H1 (cell line): ENCODE results near the gene MFNG. TPM values are rescaled to one million over a fixed set of nuclear protein-coding genes. Genes with fewer than 3 reads are reported as not detected.

Source experiments
- CTCF ChIA-PET: fragments of 300-600 bp; sonication (Branson Sonifier 250); formaldehyde crosslinking; loops from one replicate; lab custom pipeline; 2021; ENCODE audit not compliant: partially characterized antibody; lab: Charles Lee
- POLR2A ChIA-PET: fragments of 300-600 bp; sonication (Branson Sonifier 250); formaldehyde crosslinking; loops from one replicate; lab custom pipeline; 2021; ENCODE audit warnings: inconsistent platforms; ENCODE audit not compliant: partially characterized antibody; lab: Charles Lee
- DNase-seq, 2 experiments: peaks; one replicate each; pipeline versions ENCODE4 v3.0.0 to v3.0.0-alpha.2; 2010 to 2022; ENCODE audit warnings: low spot score in 2 of 2, low read depth in 1 of 2, mixed read lengths in 1 of 2
- FAIRE-seq: peaks from 2 replicates; lab custom pipeline; 2011; peaks lifted over from hg19 to GRCh38; lab: Jason Lieb, UNC
- H2AFZ ChIP-seq: 2 replicates; pipeline ENCODE4 v1.8.1; 2012; ENCODE audit warnings: low read length, inconsistent platforms
- H2AK5ac ChIP-seq: 2 replicates; pipeline ENCODE4 v1.6.1; 2013; ENCODE audit warnings: low read depth, low read length
- H2BK120ac ChIP-seq: replicated peaks from 2 replicates; pipeline ENCODE3; 2013; ENCODE audit warnings: low read depth, low read length, inconsistent platforms
- H2BK12ac ChIP-seq: 2 replicates; pipeline ENCODE4 v1.6.1; 2013; ENCODE audit warnings: low read depth, low read length
- H2BK15ac ChIP-seq: 2 replicates; pipeline ENCODE4 v1.6.1; 2013; ENCODE audit warnings: low read length
- H2BK20ac ChIP-seq: 2 replicates; pipeline ENCODE4 v1.6.1; 2013; ENCODE audit warnings: low read length
- H2BK5ac ChIP-seq: 2 replicates; pipeline ENCODE4 v1.6.1; 2013; ENCODE audit warnings: low read depth, low read length
- H3K14ac ChIP-seq: 2 replicates; pipeline ENCODE4 v1.6.1; 2013; ENCODE audit warnings: inconsistent platforms; ENCODE audit not compliant: insufficient read length
- H3K18ac ChIP-seq: 2 replicates; pipeline ENCODE4 v1.6.1; 2013; ENCODE audit warnings: low read length; ENCODE audit errors: extremely low read depth
- H3K23ac ChIP-seq: 2 replicates; pipeline ENCODE4 v1.6.1; 2013; ENCODE audit warnings: inconsistent platforms; ENCODE audit not compliant: insufficient read length
- H3K23me2 ChIP-seq: 2 replicates; pipeline ENCODE4 v1.6.1; 2013; ENCODE audit warnings: low read depth, low read length
- H3K27ac ChIP-seq: 2 replicates; pipeline ENCODE4 v1.6.1; 2011; ENCODE audit warnings: low read depth, low read length, inconsistent platforms
- H3K27me3 ChIP-seq, 4 experiments: replicated peaks in 1 of 4; 1 replicate in 1 of 4; 2 replicates in 3 of 4; pipeline versions ENCODE4 v1.6.1 to v1.8.1; 2011 to 2013; ENCODE audit warnings: low read length in 3 of 4, mild to moderate bottlenecking in 3 of 4, inconsistent platforms in 2 of 4, mixed read lengths in 2 of 4, moderate library complexity in 1 of 4; ENCODE audit not compliant: control insufficient read depth in 3 of 4, insufficient read depth in 3 of 4; ENCODE audit errors: extremely low read depth in 1 of 4
- H3K36me3 ChIP-seq, 4 experiments: 2 replicates each; pipeline versions ENCODE4 v1.6.1 to v1.8.1; 2011 to 2013; ENCODE audit warnings: mild to moderate bottlenecking in 4 of 4, low read length in 3 of 4, moderate library complexity in 2 of 4, control low read depth in 1 of 4, inconsistent platforms in 1 of 4; ENCODE audit not compliant: insufficient read depth in 4 of 4, control insufficient read depth in 2 of 4
- H3K4ac ChIP-seq: replicated peaks from 2 replicates; pipeline ENCODE3; 2013; ENCODE audit warnings: low read length, low read depth, mixed read lengths, inconsistent platforms; ENCODE audit not compliant: insufficient read length
- H3K4me1 ChIP-seq, 4 experiments: replicated peaks in 1 of 4; 1 replicate in 1 of 4; 2 replicates in 3 of 4; pipeline versions ENCODE4 v1.6.1 to v1.8.1; 2011 to 2013; ENCODE audit warnings: low read length in 3 of 4, inconsistent platforms in 2 of 4, mixed read lengths in 1 of 4; ENCODE audit not compliant: insufficient read depth in 4 of 4, control insufficient read depth in 3 of 4
- H3K4me2 ChIP-seq, 2 experiments: 2 replicates each; pipeline versions ENCODE4 v1.6.1 to v1.8.1; 2011 to 2013; ENCODE audit warnings: low read depth in 2 of 2, low read length in 2 of 2, control low read depth in 1 of 2, inconsistent platforms in 1 of 2, mild to moderate bottlenecking in 1 of 2; ENCODE audit not compliant: insufficient read depth in 1 of 2
- H3K4me3 ChIP-seq, 4 experiments: fragments of 200-600, 300-600 bp in 1 of 4; sonication (generic), shearing (Covaris generic), sonication (Bioruptor Twin) in 1 of 4; 2 replicates each; pipeline versions ENCODE4 v1.5.1 to v1.8.1; 2011 to 2016; ENCODE audit warnings: low read length in 4 of 4, low read depth in 3 of 4, control low read depth in 2 of 4, inconsistent platforms in 2 of 4, mild to moderate bottlenecking in 2 of 4, mixed read lengths in 1 of 4, moderate library complexity in 1 of 4; ENCODE audit not compliant: insufficient read depth in 2 of 4; ENCODE audit errors: extremely low read depth in 1 of 4
- H3K56ac ChIP-seq: replicated peaks from 2 replicates; pipeline ENCODE3; 2013; ENCODE audit warnings: low read depth, mild to moderate bottlenecking, mixed read lengths, low read length, inconsistent platforms; ENCODE audit not compliant: insufficient read length
- H3K79me1 ChIP-seq: 2 replicates; pipeline ENCODE4 v1.6.1; 2013; ENCODE audit warnings: low read depth, low read length, control low read depth
- H3K79me2 ChIP-seq, 2 experiments: 2 replicates each; pipeline versions ENCODE4 v1.6.1 to v1.8.1; 2012 to 2013; ENCODE audit warnings: low read length in 2 of 2, mild to moderate bottlenecking in 2 of 2, inconsistent platforms in 1 of 2; ENCODE audit not compliant: insufficient read depth in 2 of 2, control insufficient read depth in 1 of 2
- H3K9ac ChIP-seq, 4 experiments: replicated peaks in 1 of 4; 1 replicate in 1 of 4; 2 replicates in 3 of 4; pipeline versions ENCODE4 v1.6.1 to v1.8.1; 2011 to 2013; ENCODE audit warnings: low read depth in 3 of 4, low read length in 3 of 4, control low read depth in 2 of 4, mild to moderate bottlenecking in 2 of 4, moderate library complexity in 2 of 4, inconsistent platforms in 1 of 4; ENCODE audit errors: extremely low read depth in 1 of 4
- H3K9me3 ChIP-seq, 2 experiments: 2 replicates each; pipeline versions ENCODE4 v1.6.1 to v1.8.1; 2012 to 2013; ENCODE audit warnings: mild to moderate bottlenecking in 2 of 2, moderate library complexity in 2 of 2, control low read depth in 1 of 2, inconsistent platforms in 1 of 2, low read depth in 1 of 2, low read length in 1 of 2, mixed read lengths in 1 of 2; ENCODE audit not compliant: insufficient read depth in 2 of 2
- H4K20me1 ChIP-seq, 2 experiments: replicated peaks in 1 of 2; 2 replicates each; pipeline versions ENCODE3 to v1.8.1; 2011 to 2013; ENCODE audit warnings: inconsistent platforms in 2 of 2, low read length in 2 of 2, mild to moderate bottlenecking in 1 of 2; ENCODE audit not compliant: insufficient read depth in 2 of 2, control insufficient read depth in 1 of 2
- H4K5ac ChIP-seq: 2 replicates; pipeline ENCODE4 v1.6.1; 2013; ENCODE audit warnings: low read length, low read depth, mixed read lengths, inconsistent platforms; ENCODE audit not compliant: insufficient read length
- H4K8ac ChIP-seq: 2 replicates; pipeline ENCODE4 v1.8.0; 2013; ENCODE audit warnings: mild to moderate bottlenecking, moderate library complexity, low read length, inconsistent platforms; ENCODE audit not compliant: insufficient read depth; ENCODE audit errors: extremely low read depth
- H4K91ac ChIP-seq: replicated peaks from 2 replicates; pipeline ENCODE3; 2013; ENCODE audit warnings: low read length, mixed read lengths, inconsistent platforms; ENCODE audit not compliant: insufficient read length
- ATF3 ChIP-seq: IDR thresholded peaks from 2 replicates; pipeline ENCODE4 v1.6.1; 2011; ENCODE audit warnings: low read depth, mild to moderate bottlenecking, low read length; ENCODE audit not compliant: insufficient read depth
- BACH1 ChIP-seq: IDR thresholded peaks from 2 replicates; pipeline ENCODE4 v1.6.1; 2012; ENCODE audit warnings: low read length, improper control_type of control experiment
- CTBP2 ChIP-seq: IDR thresholded peaks from 2 replicates; pipeline ENCODE4 v1.7.0; 2011; ENCODE audit warnings: borderline replicate concordance, mild to moderate bottlenecking, moderate library complexity, mixed read lengths, low read length; ENCODE audit not compliant: insufficient read depth, insufficient read length
- GTF2F1 ChIP-seq: IDR thresholded peaks from 2 replicates; pipeline ENCODE4 v1.6.1; 2012; ENCODE audit warnings: low read depth, low read length, improper control_type of control experiment, borderline replicate concordance
- HDAC2 ChIP-seq, 2 experiments: fragments of 300-600 bp in 1 of 2; sonication (generic) in 1 of 2; IDR thresholded peaks; 2 replicates each; pipeline ENCODE4 v1.6.1; 2011 to 2012; ENCODE audit warnings: low read depth in 2 of 2, low read length in 2 of 2, mild to moderate bottlenecking in 2 of 2, moderate library complexity in 2 of 2, borderline replicate concordance in 1 of 2, inconsistent platforms in 1 of 2
- HDAC6 ChIP-seq: IDR thresholded peaks from one replicate; pipeline ENCODE4 v1.7.1; 2012; ENCODE audit warnings: low read depth, mild to moderate bottlenecking, inconsistent platforms, low read length, moderate library complexity
- KDM1A ChIP-seq: fragments of 200-600, 300-600 bp; sonication (generic); IDR thresholded peaks from 2 replicates; pipeline ENCODE4 v1.7.1; 2016; ENCODE audit warnings: mild to moderate bottlenecking, low read length, borderline replicate concordance
- KDM5A ChIP-seq: fragments of 200-600 bp; IDR thresholded peaks from 2 replicates; pipeline ENCODE4 v1.7.1; 2012; ENCODE audit warnings: mild to moderate bottlenecking, low read length, inconsistent platforms, mixed read lengths
- MAFK ChIP-seq: IDR thresholded peaks from 2 replicates; pipeline ENCODE4 v1.6.1; 2012; ENCODE audit warnings: low read depth, mild to moderate bottlenecking, improper control_type of control experiment, low read length
- WGBS, 2 experiments: shearing (Covaris generic) in 1 of 2; methylation state at CpG; one replicate each; pipeline versions ENCODE4 v1.1.6 to v1.1.7; 2013 to 2015; ENCODE audit warnings: low lambda C conversion rate in 2 of 2, mixed read lengths in 2 of 2, inconsistent platforms in 1 of 2, low coverage in 1 of 2, missing lambda C conversion rate in 1 of 2; ENCODE audit not compliant: insufficient replicate concordance in 2 of 2, insufficient coverage in 1 of 2, insufficient read length in 1 of 2; ENCODE audit errors: extremely low coverage in 1 of 2, missing lambda C conversion rate in 1 of 2; 5-methylcytosine and 5-hydroxymethylcytosine counted together
- polyA plus RNA-seq, 7 experiments: library from polyadenylated mRNA; depleted of rRNA in 3 of 7; stranded (reverse) in 5 of 7; unstranded in 2 of 7; fragments of >200 nt in 5 of 7; fragments of 200-250 nt in 2 of 7; gene quantifications; 1 replicate in 5 of 7; 2 replicates in 1 of 7; 4 replicates in 1 of 7; pipeline versions ENCODE4 v1.2.1 to v1.2.3, GENCODE V29; 2011 to 2013; ENCODE audit warnings: missing spikeins in 2 of 7, mixed read lengths in 2 of 7
- total RNA-seq: library from RNA; stranded (reverse); fragmentation: NEBNext Ultra II Directional; extraction: Animal tissue kit (Norgen Biotek cat#: 25700); gene quantifications from 2 replicates; pipeline ENCODE4 v1.2.1, GENCODE V29; 2021
- TF ChIP-seq, protein P1 (sequence below): IDR thresholded peaks from 2 replicates; pipeline ENCODE4 v1.6.1; 2012; ENCODE audit warnings: inconsistent platforms

Gene MFNG
- total and polyA plus RNA-seq, 2 of the 8 experiments (the other 6 are each of a cell fraction or from before 2014, with no cell fraction given), result 1.7 to 5.5 TPM

DNA sequence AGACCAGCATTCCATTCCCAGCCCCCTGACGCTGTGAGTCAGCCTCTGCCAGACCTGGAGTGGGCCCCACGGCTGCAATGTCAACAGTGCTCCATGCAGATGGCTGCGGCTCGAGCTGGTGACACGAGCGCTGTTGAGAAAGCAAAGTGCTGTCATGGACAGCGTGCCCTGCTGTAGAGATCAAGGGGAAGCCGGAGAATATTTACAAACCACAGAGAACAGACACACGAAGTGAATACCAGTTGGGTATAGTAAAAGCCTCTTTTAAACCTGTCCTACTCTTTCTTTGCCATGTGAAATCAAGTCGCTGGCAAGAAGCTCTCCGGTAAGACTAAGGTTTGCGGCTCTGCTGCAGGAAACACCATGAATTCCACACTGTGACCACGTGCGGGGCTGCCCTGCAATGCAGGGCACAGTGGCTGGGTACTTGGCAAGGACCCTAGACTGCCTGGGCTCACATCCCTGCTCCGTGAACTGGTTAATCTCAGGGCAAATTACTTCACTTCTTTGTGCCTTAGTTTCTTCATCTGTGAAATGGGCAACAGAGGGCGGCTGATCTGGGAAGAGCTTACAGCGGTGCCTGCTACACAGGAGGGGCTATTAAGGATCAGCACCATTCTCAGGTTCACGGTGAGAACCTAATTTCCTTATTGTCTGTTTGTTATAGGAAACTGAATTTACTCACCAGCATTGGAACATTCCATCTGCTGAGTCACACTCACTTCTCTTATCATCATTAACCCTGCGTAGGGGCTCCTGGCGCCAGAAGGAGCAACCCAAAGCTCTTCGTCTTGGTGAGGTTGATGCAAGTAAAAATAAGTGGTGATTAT lies 31.1 kb downstream of the MFNG start:
- no peak overlapping the region for H2BK120ac ChIP-seq
- no peak overlapping the region for H2AK5ac ChIP-seq
- no peak overlapping the region for H4K91ac ChIP-seq
- H4K20me1 ChIP-seq, result no peaks in the 10 kb centered on the region
- H3K9me3 ChIP-seq, result no peaks in the 10 kb centered on the region
- no peak overlapping the region for H4K5ac ChIP-seq
- H3K4me1 ChIP-seq, result no peaks in the 10 kb centered on the region; a peak in 2 of 7 replicates
- no peak overlapping the region for H3K18ac ChIP-seq
- no peaks in the 10 kb centered on the region for H3K79me2 ChIP-seq
- no peak overlapping the region for H3K4me3 ChIP-seq
- ChIA-PET CTCF (interaction anchor here (0.5 to 8.2 kb wide), 17 partner anchors 13 to 288 kb away, joined by 3 to 119 read pairs (median 5); no protein-coding TSS in a partner anchor), POLR2A (interaction anchor here (1.0 kb wide), 1 partner anchor 27 kb away, joined by 3 read pairs; no protein-coding TSS in a partner anchor)
- no peak overlapping the region for H2BK15ac ChIP-seq
- H2BK5ac ChIP-seq, result no peak overlapping the region
- no peak overlapping the region for H3K14ac ChIP-seq
- H3K27ac ChIP-seq, result no peak overlapping the region
- no peaks in the 10 kb centered on the region for H3K23me2 ChIP-seq
- no peak overlapping the region for H2BK20ac ChIP-seq
- H3K23ac ChIP-seq, result no peak overlapping the region
- FAIRE-seq (no peak), DNase-seq (no peak)
- TF ChIP-seq HDAC2 (IDR thresholded peaks at IDR 0.05; ENCODE audit: borderline replicate concordance in 1 of 2, low read depth in 2 of 2, low read length in 2 of 2) (0 out of 4 replicates have a peak, but pooled peaks of 1 of the 2 experiments have one; percentile 70), KDM1A (peak; percentile 93; the same call in 1 of the 2 replicates), ATF3 (no peak), KDM5A (no peak), GTF2F1 (no peak), HDAC6 (no peak), BACH1 (peak; percentile 78), MAFK (peak; percentile 61; the same call in 1 of the 2 replicates), CTBP2 (no peak)
- TF ChIP-seq, protein P1, sequence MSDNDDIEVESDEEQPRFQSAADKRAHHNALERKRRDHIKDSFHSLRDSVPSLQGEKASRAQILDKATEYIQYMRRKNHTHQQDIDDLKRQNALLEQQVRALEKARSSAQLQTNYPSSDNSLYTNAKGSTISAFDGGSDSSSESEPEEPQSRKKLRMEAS, result no peak
- no peak overlapping the region for H3K9ac ChIP-seq
- H3K79me1 ChIP-seq, result no peaks in the 10 kb centered on the region
- no peaks in the 10 kb centered on the region for H3K36me3 ChIP-seq
- 0 out of 2 replicates have a peak overlapping the region, but pooled peaks have one; percentile 68 for H2BK12ac ChIP-seq
- H2AFZ ChIP-seq, result no peak overlapping the region
- H3K56ac ChIP-seq, result no peak overlapping the region
- H3K27me3 ChIP-seq, result no peaks in the 10 kb centered on the region
- 82% methylated on average over 21 of the region's 21 CpGs; no CpG with 5 or more reads in 1 of the 2 experiments for whole genome bisulfite sequencing, 2 experiments
- no peak overlapping the region for H4K8ac ChIP-seq
- no peak overlapping the region for H3K4me2 ChIP-seq
- no peak overlapping the region for H3K4ac ChIP-seq
